T-helper 1 cell treated with Interleukin-12 subunit alpha and Interleukin-12 subunit beta and Interleukin-4 antibody, amounts not matched to agents 30 μg/mL and 1 μg/mL, for 36 hours (primary cell): ENCODE data around the gene CRISPLD2.

Source experiments
- H3K27ac Mint-ChIP-seq: one replicate; pipeline ENCODE4 v1.8.0; 2021; ENCODE audit warnings: mild to moderate bottlenecking, mixed read lengths
- H3K27me3 Mint-ChIP-seq: one replicate; pipeline ENCODE4 v1.8.0; 2021; ENCODE audit warnings: low read depth, mixed read lengths
- H3K36me3 Mint-ChIP-seq: one replicate; pipeline ENCODE4 v1.8.0; 2021; ENCODE audit warnings: low read depth, mixed read lengths
- H3K4me1 Mint-ChIP-seq: one replicate; pipeline ENCODE4 v1.8.0; 2021; ENCODE audit warnings: low read depth, mixed read lengths
- H3K4me3 Mint-ChIP-seq: one replicate; pipeline ENCODE4 v1.8.0; 2021; ENCODE audit warnings: mild to moderate bottlenecking, moderate library complexity, mixed read lengths
- H3K9me3 Mint-ChIP-seq: one replicate; pipeline ENCODE4 v1.8.0; 2021; ENCODE audit warnings: mixed read lengths

Gene CRISPLD2

GRCh38 chr16:84918006-84918909, 98.5 kb downstream of the CRISPLD2 start:
- Mint-ChIP-seq H3K36me3 (no peaks in the 10 kb centered on the region), H3K4me1 (no peaks in the 10 kb centered on the region), H3K4me3 (no peak overlapping the region)

GRCh38 chr16:84919269-84919668, 99.5 kb downstream of the CRISPLD2 start:
- Mint-ChIP-seq H3K9me3 (no peaks in the 10 kb centered on the region), H3K27me3 (peaks cover 26% of the 10 kb centered on the region), H3K4me3 (no peak overlapping the region), H3K27ac (no peak overlapping the region), H3K36me3 (no peaks in the 10 kb centered on the region), H3K4me1 (no peaks in the 10 kb centered on the region)

More at GRCh38 chr16:84918006-84918909, 98.5 kb downstream of the CRISPLD2 start:
- Mint-ChIP-seq H3K27me3 (peaks cover 27% of the 10 kb centered on the region), H3K9me3 (no peaks in the 10 kb centered on the region), H3K27ac (no peak overlapping the region)

- Mint-ChIP-seq H3K4me1 (no peaks in the 10 kb centered on the region), H3K4me3 (no peak overlapping the region), H3K36me3 (no peaks in the 10 kb centered on the region), H3K9me3 (no peaks in the 10 kb centered on the region), H3K27me3 (peaks cover 24% of the 10 kb centered on the region), H3K27ac (no peak overlapping the region)
These were observed 99.9 kb downstream of the CRISPLD2 start for GRCh38 chr16:84919708-84920107.

- Mint-ChIP-seq H3K36me3 (no peaks in the 10 kb centered on the region), H3K27me3 (peaks cover 24% of the 10 kb centered on the region), H3K4me1 (no peaks in the 10 kb centered on the region), H3K4me3 (no peak overlapping the region), H3K27ac (no peak overlapping the region), H3K9me3 (no peaks in the 10 kb centered on the region)
These were observed 100.5 kb downstream of the CRISPLD2 start for GRCh38 chr16:84920333-84920732.

GRCh38 chr16:84922351-84923120, 102.8 kb downstream of the CRISPLD2 start:
- H3K4me3 Mint-ChIP-seq, result no peak overlapping the region
- no peaks in the 10 kb centered on the region for H3K36me3 Mint-ChIP-seq
- H3K9me3 Mint-ChIP-seq, result no peaks in the 10 kb centered on the region
- H3K27ac Mint-ChIP-seq, result no peak overlapping the region
- peaks cover 2% of the 10 kb centered on the region for H3K4me1 Mint-ChIP-seq
- peaks cover 14% of the 10 kb centered on the region for H3K27me3 Mint-ChIP-seq

GRCh38 chr16:84924331-84925091, 104.7 kb downstream of the CRISPLD2 start:
- Mint-ChIP-seq H3K4me1 (peaks cover 2% of the 10 kb centered on the region), H3K4me3 (no peak overlapping the region), H3K27me3 (peaks cover under 1% of the 10 kb centered on the region), H3K27ac (no peak overlapping the region), H3K9me3 (no peaks in the 10 kb centered on the region), H3K36me3 (no peaks in the 10 kb centered on the region)

GRCh38 chr16:84925092-84925772, 105.4 kb downstream of the CRISPLD2 start:
- H3K4me1 Mint-ChIP-seq, result peaks cover 2% of the 10 kb centered on the region
- no peaks in the 10 kb centered on the region for H3K36me3 Mint-ChIP-seq
- H3K27me3 Mint-ChIP-seq, result no peaks in the 10 kb centered on the region

GRCh38 chr16:84925773-84926372, 106.1 kb downstream of the CRISPLD2 start:
- H3K36me3 Mint-ChIP-seq, result no peaks in the 10 kb centered on the region
- no peaks in the 10 kb centered on the region for H3K9me3 Mint-ChIP-seq
- H3K27ac Mint-ChIP-seq, result no peak overlapping the region
- H3K27me3 Mint-ChIP-seq, result no peaks in the 10 kb centered on the region
- H3K4me1 Mint-ChIP-seq, result peaks cover 2% of the 10 kb centered on the region
- no peak overlapping the region for H3K4me3 Mint-ChIP-seq

More at GRCh38 chr16:84925092-84925772, 105.4 kb downstream of the CRISPLD2 start:
- no peak overlapping the region for H3K27ac Mint-ChIP-seq
- H3K9me3 Mint-ChIP-seq, result no peaks in the 10 kb centered on the region
- H3K4me3 Mint-ChIP-seq, result no peak overlapping the region

GRCh38 chr16:84926462-84926861, 106.7 kb downstream of the CRISPLD2 start:
- Mint-ChIP-seq H3K4me1 (peaks cover 2% of the 10 kb centered on the region), H3K4me3 (no peak overlapping the region), H3K36me3 (no peaks in the 10 kb centered on the region), H3K9me3 (no peaks in the 10 kb centered on the region), H3K27ac (no peak overlapping the region), H3K27me3 (no peaks in the 10 kb centered on the region)

- H3K9me3 Mint-ChIP-seq, result no peaks in the 10 kb centered on the region
- no peaks in the 10 kb centered on the region for H3K36me3 Mint-ChIP-seq
- H3K27me3 Mint-ChIP-seq, result no peaks in the 10 kb centered on the region
- H3K4me1 Mint-ChIP-seq, result peaks cover 2% of the 10 kb centered on the region
- H3K27ac Mint-ChIP-seq, result no peak overlapping the region
- no peak overlapping the region for H3K4me3 Mint-ChIP-seq
These were observed 108.1 kb downstream of the CRISPLD2 start for GRCh38 chr16:84927621-84928591.

GRCh38 chr16:84928679-84929420, 109.1 kb downstream of the CRISPLD2 start:
- Mint-ChIP-seq H3K4me3 (no peak overlapping the region), H3K27me3 (no peaks in the 10 kb centered on the region)

More at GRCh38 chr16:84928679-84929420, 109.1 kb downstream of the CRISPLD2 start:
- peaks cover 2% of the 10 kb centered on the region for H3K4me1 Mint-ChIP-seq
- H3K9me3 Mint-ChIP-seq, result no peaks in the 10 kb centered on the region
- H3K27ac Mint-ChIP-seq, result no peak overlapping the region
- no peaks in the 10 kb centered on the region for H3K36me3 Mint-ChIP-seq
